SKM-1 treated with dmso at 0.1 percent for 144 hours (cell line): ENCODE results near the gene ESPL1.

ENCODE experiments used
- DNase-seq: peaks from one replicate; lab custom pipeline; 2025; ENCODE audit not compliant: unreplicated experiment; lab: John Stamatoyannopoulos, UW

The ESPL1 gene

GRCh38 chr12:53230108-53230845 is 37.8 kb upstream of the ESPL1 start:
- DNase-seq: no peak

DNA sequence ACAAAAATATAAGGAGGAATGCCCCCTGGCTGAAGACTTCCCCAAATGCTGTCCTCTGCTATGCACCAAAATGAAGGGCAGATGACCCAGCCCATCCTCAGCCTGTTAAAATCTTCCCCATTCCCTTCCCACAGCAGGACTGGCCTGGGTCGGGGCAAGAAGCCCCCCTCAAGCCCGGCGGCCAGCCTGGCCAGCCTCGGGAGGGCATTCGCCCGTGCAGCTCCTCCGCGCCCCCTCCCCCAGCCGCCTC is 36.5 kb upstream of the ESPL1 start:
- no peak for DNase-seq

- no peak for DNase-seq
These were observed 36.0 kb upstream of the ESPL1 start, which contains the start of gene RARG for GRCh38 chr12:53231921-53232645. TSS of gene RARG (minus strand) at chr12:53232209. CDS start at chr12:53227545, 4,664 bp downstream.

GRCh38 chr12:53232646-53233461 is 35.2 kb upstream of the ESPL1 start:
- no peak for DNase-seq

DNA sequence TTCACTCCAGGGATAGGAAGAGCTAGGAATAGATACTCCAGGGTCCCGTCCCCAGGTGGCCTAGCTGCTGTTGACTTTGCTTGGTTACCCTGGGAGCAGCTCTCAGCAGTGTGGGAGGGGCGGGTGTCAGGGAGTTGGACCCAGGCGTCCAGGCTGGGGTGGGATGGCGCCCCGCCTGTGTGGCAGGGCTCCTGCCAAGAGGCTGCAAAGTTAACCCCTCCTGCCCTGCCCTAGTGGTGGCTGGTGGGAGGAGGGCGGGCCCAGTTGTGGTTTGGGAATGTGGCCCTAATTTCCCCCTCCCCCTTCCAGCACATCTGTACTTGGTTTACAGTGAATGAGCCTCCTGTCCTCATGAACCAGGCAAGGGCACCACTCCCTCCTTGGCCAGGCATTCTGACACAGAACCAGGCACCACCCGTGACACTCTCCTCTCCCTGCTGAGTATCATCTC is 34.4 kb upstream of the ESPL1 start:
- no peak for DNase-seq

DNA sequence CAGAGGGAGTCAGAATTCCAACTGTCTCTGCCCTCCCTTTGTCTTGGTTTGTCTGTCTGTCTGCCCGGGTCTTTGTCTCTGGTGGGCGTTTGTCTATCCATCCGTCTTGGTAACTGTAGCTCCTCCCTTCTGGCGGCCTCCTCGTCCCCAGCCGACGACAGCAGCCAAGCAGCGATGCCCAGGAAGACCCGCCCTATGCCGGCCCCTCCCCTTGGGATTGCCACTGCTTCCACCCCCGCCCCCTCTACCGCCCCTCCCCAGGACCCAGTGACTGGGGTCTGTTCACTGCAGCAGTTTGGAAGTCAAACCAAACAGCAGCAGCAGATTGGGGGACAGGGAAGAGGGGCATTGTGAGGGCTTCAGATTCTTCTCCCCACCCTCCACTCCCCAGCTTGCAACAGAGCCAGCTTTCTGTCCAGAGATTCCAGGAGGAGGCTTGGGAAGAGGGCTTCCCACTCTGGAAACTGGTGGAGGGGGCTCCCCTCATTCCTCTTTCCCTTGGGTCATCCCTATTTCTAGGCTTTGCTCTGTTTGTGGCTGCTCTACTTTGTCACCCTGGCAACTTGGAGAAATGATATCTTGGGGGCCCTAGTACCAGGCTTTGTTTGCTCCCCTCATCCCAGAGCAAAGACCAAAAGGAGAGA is 33.7 kb upstream of the ESPL1 start:
- DNase-seq: no peak

GRCh38 chr12:53235164-53235563 is 32.9 kb upstream of the ESPL1 start:
- DNase-seq: no peak

DNA sequence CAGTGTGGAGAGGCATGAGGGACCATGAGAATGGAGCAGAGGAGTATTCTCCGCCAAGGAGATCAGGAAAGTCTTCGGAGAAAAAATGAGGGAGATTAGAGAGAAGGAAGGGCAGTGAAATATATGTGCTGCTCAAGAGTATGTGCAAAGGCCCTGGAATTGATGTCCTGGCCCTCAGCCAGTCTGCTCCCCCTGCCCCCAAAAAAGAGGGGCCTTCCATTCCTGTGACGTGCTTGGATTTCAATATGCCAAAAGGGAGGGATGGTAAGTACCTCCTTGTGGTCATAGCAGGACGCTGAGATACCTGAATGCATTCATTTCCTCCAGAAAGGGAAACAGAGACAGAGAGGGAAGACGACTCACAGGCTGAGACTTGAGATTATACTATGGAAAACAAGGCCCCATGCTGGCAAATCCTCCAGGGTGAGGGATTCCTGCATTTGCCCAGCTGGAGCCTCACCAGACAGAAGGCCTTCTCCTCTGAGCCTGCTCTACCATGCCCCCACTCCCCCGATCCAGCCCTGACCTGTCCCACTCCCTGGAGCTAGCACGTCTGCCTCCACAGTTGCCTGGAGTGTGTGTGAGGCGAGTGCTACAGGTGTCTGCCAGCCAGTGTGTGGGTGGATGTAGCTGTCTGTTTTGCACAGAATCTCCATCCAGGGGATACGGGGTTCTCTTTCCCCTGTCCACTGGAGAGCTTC is 32.2 kb upstream of the ESPL1 start:
- DNase-seq: no peak

DNA sequence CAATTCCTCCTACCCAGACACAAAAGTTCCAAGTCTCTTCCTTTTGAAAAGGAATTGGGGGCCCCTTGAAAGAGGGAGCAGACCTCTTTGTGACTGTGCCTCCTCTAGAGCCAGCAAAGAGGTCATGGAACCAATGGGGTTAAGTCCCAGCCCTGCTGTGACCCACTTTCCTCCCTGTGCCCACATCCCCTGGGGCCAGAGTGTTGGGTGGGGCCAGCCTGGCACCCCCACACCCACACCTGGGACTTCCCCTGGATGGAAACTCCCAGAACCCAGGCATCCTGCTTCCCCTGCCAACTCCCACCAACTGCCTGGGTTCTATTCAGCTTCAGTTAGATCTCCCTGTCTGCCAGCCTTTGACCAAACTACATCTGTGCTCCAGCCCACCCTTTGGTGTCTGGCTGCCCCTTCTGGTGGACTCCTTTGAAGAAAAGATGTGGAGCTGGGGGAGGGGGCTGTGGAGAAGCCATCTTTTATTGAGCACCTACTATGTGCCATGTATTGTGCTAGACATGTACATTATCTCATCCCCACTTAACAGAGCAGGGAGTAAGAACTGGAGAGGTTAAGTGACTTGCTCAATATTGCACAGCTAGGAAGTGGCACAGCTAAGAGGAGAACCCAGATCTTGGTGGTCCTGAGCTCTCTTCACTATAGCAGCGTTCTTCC is 31.5 kb upstream of the ESPL1 start:
- DNase-seq: no peak

DNA sequence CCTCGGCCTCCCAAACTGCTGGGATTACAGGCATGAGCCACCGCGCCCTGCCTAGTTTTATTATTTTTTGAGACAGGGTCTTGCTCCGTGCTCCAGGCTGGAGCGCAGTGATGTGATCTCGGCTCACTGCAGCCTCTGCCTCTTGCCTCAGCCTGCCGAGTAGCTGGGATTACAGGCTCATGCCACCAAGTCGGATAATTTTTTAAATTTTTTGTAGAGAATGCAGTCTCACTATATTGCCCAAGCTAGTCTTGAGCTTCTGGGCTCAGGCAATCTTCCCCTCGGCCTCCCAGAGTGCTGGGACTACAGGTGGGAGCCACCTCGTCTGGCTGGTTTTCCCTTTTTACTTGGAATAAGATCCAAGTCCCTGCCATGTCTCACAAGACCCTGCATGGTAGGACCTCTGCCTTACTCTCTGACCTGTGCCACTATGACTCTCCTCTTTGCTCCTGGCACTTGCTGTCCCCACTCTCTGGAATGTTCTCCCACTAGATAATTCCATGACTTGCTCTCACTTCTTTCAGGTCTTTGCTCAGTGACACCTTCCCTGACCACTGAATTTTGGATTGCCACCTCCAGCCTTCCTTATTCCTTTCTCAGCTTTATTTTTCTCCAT is 28.3 kb upstream of the ESPL1 start:
- no peak for DNase-seq

- no peak for DNase-seq
These were observed 26.3 kb upstream of the ESPL1 start for GRCh38 chr12:53241623-53242412.

DNA sequence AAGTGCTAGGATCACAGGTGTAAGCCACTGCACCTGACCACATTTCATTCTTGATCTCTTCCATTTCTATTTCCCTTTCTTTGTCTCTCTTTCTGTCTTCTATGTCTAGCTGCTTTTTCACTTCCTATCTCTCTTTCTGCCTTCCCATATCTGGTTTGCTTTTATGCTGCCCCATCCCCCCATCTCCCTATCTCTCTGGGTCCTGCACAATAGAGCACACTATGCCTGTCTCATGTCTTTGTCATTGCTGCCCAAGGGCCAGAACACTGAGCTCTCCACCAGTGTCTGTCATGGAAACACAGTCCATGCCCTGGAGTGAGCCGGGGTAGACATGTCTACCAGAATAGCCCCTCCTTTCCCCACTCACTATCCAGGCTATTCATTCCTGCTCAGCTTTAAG is 23.8 kb upstream of the ESPL1 start:
- no peak for DNase-seq

GRCh38 chr12:53245286-53245685 is 22.8 kb upstream of the ESPL1 start:
- DNase-seq: no peak

GRCh38 chr12:53251477-53252348 is 16.4 kb upstream of the ESPL1 start:
- DNase-seq: peak; percentile 25

DNA sequence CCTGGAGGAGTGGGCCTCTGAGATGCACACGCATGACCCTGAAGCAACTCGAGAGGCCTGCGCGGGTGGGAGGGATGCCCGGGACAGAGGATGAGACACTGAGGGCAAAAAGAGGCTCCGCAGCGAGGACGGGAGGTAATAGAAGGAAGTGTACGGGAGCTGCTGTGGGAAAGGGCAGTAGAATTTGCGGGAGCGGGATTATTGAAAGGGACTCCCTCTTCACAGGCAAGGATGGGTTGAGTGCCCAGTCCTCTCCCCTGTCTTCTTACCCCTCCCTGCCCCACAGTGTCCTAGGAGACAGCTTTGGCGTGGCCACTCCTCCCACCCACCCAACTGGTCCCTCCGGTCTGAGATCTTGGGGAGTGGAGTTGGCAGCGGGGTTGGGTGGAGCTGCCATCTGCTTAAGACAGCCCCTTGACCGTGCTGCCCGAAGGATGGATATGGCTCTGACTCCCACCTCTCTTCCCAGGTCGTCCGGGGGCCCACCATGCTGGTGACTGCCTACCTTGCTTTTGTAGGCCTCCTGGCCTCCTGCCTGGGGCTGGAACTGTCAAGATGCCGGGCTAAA is 15.7 kb upstream of the ESPL1 start:
- no peak for DNase-seq

GRCh38 chr12:53253298-53253697 is 14.8 kb upstream of the ESPL1 start:
- DNase-seq: no peak

DNA sequence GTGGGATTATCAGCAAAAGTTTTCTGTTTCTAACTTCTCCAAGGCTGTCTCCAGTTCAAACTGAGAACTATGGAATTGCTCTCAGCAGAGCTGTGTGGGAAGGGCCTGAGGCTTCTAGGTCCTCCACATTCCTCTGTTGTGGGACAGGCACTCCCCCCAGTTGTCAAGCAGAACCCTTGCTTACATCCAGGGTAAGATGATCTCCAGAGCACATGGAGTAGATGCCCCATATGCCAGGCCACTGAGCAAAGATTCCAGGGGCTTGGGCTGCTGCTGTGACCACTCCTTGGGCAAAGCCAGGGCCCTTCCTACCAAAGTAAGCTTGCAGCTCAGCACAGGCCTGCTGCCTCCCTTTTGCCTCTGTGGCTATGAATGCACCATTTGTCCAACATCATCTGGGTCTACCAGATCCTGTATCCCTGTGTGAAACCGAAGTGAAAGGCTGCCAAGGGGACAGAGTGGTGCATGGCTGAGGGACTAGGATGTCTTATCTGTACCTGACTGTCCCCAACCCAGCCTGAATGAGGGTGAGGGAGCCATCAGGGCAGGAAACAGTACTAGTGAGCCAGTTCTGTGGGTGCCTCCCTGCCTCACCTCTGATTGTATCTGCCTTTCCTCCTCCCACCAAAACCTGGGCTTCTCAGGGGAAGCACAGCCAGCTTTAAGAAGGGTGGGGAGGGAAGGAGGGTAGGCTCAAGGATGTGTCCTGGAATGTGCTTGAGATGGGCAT is 13.1 kb upstream of the ESPL1 start:
- no peak for DNase-seq
